ENCODE measurements around the gene ESPL1. TPM values are rescaled to one million over a fixed set of nuclear protein-coding genes. Genes with fewer than 3 reads are reported as not detected.

Gene ESPL1
- total RNA-seq, 1 experiment from 2014 or later = 54.6 TPM

DNA sequence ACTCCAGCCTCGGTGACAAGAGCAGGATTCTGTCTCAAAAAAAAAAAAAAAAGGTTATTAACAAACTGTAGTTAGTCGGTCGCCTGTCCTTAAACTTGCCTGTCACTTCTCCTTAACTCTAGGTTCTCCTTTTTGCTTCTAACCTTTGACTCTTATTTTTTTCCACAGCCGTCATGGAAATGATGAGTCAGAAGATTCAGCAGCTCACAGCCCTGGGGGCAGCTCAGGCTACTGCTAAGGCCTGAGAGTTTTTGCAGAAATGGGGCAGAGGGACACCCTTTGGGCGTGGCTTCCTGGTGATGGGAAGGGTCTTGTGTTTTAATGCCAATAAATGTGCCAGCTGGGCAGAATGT, 31.0 kb downstream of the ESPL1 start:
- no TSS peak for BruUV-seq (replicated peaks)
- no peak for DNase-seq (ENCODE audit: low read depth, low spot score)
- ATAC-seq = peak; percentile 29; the same call in 1 of the 2 replicates
- in situ Hi-C loops (cut with HindIII; ENCODE audit: low pct_unique_long_range_greater_than_20kb, low sequenced_read_pairs) = no loop called here
- peak overlapping the region; percentile 63 to 83 for H3K4me3 ChIP-seq (ENCODE audit: low read depth in 2 of 2, low read length in 2 of 2)
- peak overlapping the region; percentile 95 for H3K27ac ChIP-seq (ENCODE audit: low read length)
- ChIA-PET CTCF (interaction anchor here (1.1 kb wide), 1 partner anchor 87 kb away, joined by 4 read pairs; no protein-coding TSS in a partner anchor), POLR2A (interaction anchor here (0.5 kb wide), 1 partner anchor 168 kb away, joined by 4 read pairs; no protein-coding TSS in a partner anchor)
- TF ChIP-seq TCF7L2 (IDR thresholded peaks at IDR 0.05; ENCODE audit: low read depth, low read length) (no peak), SIN3A (IDR thresholded peaks at IDR 0.05; ENCODE audit: borderline replicate concordance, insufficient read depth, low read depth, low read length) (no peak)
- H3K36me3 ChIP-seq (ENCODE audit: control insufficient read depth, insufficient read depth, low read length) = no peaks in the 10 kb centered on the region
- peaks cover 50% of the 10 kb centered on the region for H3K4me1 ChIP-seq (ENCODE audit: control insufficient read depth, insufficient read depth, low read length)
- H3K27me3 ChIP-seq (ENCODE audit: control insufficient read depth, insufficient read depth, low read length) = no peaks in the 10 kb centered on the region
- H3K9me3 ChIP-seq (ENCODE audit: control insufficient read depth, insufficient read depth, low read depth, low read length) = no peaks in the 10 kb centered on the region
- intact Hi-C loops (cut with micrococcal nuclease; ENCODE audit: unreplicated experiment) = no loop called here

DNA sequence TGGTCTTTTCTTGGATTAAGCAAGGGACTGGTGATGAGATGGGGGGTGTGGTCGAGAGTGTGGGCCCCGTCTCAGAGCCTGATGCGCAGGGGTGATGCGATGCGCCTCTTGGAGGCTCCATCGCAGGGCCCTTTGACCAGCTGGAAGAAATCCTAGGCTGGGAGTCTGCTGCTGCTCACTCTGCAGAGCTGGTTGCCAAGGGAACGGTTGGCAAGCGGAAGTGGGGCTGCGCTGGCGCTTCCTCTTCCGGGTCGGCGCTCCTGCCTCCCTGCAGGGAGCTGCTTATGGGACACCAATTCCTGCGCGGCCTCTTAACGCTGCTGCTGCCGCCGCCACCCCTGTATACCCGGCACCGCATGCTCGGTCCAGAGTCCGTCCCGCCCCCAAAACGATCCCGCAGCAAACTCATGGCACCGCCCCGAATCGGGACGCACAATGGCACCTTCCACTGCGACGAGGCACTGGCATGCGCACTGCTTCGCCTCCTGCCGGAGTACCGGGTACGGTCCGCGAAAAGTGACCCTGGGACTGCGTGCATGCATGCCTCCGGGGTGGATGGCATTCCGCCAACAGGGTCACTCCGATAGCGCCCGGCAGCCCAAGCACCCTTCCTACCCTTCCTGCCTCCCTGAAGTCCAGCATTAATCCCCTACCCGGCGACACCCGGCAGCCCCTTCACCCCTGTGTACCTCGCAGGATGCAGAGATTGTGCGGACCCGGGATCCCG, 31.5 kb downstream of the ESPL1 start, which contains the start of gene MYG1:
Gene MYG1 (plus strand): TSS at position 242 of the 727 bp plus-strand sequence. CDS start 43 bp downstream, at position 285.
- ChIA-PET CTCF (interaction anchor here (0.5 to 1.1 kb wide), 2 partner anchors 46 to 88 kb away, joined by 3 to 4 read pairs; no protein-coding TSS in a partner anchor), POLR2A (interaction anchor here (0.5 kb wide), 1 partner anchor 168 kb away, joined by 4 read pairs; no protein-coding TSS in a partner anchor)
- peaks cover 50% of the 10 kb centered on the region for H3K4me1 ChIP-seq (ENCODE audit: control insufficient read depth, insufficient read depth, low read length)
- DNase-seq (ENCODE audit: low read depth, low spot score) (peak; percentile 63), ATAC-seq (peak; percentile 92)
- intact Hi-C loops (cut with micrococcal nuclease; ENCODE audit: unreplicated experiment) (no loop called here), in situ Hi-C loops (cut with HindIII; ENCODE audit: low pct_unique_long_range_greater_than_20kb, low sequenced_read_pairs) (no loop called here)
- H3K9me3 ChIP-seq (ENCODE audit: control insufficient read depth, insufficient read depth, low read depth, low read length) = no peaks in the 10 kb centered on the region
- TF ChIP-seq POLR2AphosphoS5 (IDR thresholded peaks at IDR 0.05; ENCODE audit: low read depth, low read length) (peak; percentile 92), SIN3A (IDR thresholded peaks at IDR 0.05; ENCODE audit: borderline replicate concordance, insufficient read depth, low read depth, low read length) (peak; percentile 98; the same call in 1 of the 2 replicates), TCF7L2 (IDR thresholded peaks at IDR 0.05; ENCODE audit: low read depth, low read length) (peak; percentile 43; the same call in 1 of the 2 replicates)
- TF ChIP-seq, protein P1, sequence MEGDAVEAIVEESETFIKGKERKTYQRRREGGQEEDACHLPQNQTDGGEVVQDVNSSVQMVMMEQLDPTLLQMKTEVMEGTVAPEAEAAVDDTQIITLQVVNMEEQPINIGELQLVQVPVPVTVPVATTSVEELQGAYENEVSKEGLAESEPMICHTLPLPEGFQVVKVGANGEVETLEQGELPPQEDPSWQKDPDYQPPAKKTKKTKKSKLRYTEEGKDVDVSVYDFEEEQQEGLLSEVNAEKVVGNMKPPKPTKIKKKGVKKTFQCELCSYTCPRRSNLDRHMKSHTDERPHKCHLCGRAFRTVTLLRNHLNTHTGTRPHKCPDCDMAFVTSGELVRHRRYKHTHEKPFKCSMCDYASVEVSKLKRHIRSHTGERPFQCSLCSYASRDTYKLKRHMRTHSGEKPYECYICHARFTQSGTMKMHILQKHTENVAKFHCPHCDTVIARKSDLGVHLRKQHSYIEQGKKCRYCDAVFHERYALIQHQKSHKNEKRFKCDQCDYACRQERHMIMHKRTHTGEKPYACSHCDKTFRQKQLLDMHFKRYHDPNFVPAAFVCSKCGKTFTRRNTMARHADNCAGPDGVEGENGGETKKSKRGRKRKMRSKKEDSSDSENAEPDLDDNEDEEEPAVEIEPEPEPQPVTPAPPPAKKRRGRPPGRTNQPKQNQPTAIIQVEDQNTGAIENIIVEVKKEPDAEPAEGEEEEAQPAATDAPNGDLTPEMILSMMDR (IDR thresholded peaks at IDR 0.05) = no peak
- TF ChIP-seq, protein P2, sequence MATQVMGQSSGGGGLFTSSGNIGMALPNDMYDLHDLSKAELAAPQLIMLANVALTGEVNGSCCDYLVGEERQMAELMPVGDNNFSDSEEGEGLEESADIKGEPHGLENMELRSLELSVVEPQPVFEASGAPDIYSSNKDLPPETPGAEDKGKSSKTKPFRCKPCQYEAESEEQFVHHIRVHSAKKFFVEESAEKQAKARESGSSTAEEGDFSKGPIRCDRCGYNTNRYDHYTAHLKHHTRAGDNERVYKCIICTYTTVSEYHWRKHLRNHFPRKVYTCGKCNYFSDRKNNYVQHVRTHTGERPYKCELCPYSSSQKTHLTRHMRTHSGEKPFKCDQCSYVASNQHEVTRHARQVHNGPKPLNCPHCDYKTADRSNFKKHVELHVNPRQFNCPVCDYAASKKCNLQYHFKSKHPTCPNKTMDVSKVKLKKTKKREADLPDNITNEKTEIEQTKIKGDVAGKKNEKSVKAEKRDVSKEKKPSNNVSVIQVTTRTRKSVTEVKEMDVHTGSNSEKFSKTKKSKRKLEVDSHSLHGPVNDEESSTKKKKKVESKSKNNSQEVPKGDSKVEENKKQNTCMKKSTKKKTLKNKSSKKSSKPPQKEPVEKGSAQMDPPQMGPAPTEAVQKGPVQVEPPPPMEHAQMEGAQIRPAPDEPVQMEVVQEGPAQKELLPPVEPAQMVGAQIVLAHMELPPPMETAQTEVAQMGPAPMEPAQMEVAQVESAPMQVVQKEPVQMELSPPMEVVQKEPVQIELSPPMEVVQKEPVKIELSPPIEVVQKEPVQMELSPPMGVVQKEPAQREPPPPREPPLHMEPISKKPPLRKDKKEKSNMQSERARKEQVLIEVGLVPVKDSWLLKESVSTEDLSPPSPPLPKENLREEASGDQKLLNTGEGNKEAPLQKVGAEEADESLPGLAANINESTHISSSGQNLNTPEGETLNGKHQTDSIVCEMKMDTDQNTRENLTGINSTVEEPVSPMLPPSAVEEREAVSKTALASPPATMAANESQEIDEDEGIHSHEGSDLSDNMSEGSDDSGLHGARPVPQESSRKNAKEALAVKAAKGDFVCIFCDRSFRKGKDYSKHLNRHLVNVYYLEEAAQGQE (IDR thresholded peaks at IDR 0.05; ENCODE audit: insufficient read depth in 1 of 2, low read depth in 2 of 2, low read length in 1 of 2) = no peak
- H3K27me3 ChIP-seq (ENCODE audit: control insufficient read depth, insufficient read depth, low read length) = no peaks in the 10 kb centered on the region
- H3K27ac ChIP-seq (ENCODE audit: low read length) = peak within 1 kb of the TSS; percentile 95
- no peaks in the 10 kb centered on the region for H3K36me3 ChIP-seq (ENCODE audit: control insufficient read depth, insufficient read depth, low read length)
- H3K4me3 ChIP-seq (ENCODE audit: low read depth in 2 of 2, low read length in 2 of 2) = peak within 1 kb of the TSS; percentile 63 to 83
- BruUV-seq (replicated peaks) = no TSS peak

Measured in Panc1 (cell line).